Ecto neural progenitor cell (in vitro differentiated cells): Measurements from ENCODE around the gene GALM.
"Not testable (repeated sequence)": the region's sequence is repeated elsewhere in the genome, so short reads cannot be mapped to it uniquely, and the experiment has no call there.

Source experiments
- DNase-seq: peaks from one replicate; pipeline ENCODE4 v3.0.0-alpha.2; 2018; ENCODE audit warnings: low spot score

Gene GALM

GRCh38 chr2:38650012-38650411 lies 15.9 kb upstream of the GALM start:
- no peak for DNase-seq

GRCh38 chr2:38650717-38651116 lies 15.2 kb upstream of the GALM start:
- no peak for DNase-seq

DNA sequence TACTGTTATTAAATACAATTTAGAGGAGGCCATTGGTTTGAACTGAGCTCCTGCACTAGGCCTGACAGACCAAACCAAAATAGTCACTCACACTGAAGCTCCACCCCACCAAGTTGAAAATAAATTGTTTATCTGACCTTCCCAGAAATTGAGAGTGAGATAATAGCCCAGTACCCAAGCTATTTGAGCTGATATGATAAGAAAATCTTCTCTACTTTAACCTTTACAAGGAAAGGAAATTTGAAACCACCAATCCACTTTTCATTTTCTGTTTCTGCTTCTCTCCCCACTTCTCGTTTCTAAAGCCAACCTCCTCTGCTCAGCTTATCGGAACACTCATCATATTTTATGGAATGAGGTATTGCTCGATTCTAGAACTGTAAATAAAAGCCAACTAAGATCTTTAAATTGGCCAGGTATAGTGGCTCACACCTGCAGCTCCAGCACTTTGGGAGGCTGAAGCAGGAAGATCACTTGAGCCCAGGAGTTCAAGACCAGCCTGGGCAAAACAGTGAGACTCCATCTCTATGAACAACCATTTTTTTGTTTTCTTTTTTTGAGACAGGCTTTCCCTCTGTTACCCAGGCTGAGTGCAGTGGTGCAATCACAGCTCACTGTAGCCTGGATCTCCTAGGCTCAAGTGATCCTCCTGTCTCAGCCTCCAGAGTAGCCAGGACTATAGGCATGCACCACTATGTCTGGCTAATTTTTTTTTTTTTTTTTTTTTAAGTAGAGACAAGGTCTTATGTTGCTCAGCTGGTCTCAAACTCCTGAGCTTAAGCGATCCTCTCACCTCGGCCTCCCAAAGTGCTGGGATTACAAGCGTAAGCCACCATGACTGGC lies 13.3 kb upstream of the GALM start:
- no peak for DNase-seq

- DNase-seq, result no peak
These were observed 12.6 kb upstream of the GALM start for GRCh38 chr2:38653380-38653714.

DNA sequence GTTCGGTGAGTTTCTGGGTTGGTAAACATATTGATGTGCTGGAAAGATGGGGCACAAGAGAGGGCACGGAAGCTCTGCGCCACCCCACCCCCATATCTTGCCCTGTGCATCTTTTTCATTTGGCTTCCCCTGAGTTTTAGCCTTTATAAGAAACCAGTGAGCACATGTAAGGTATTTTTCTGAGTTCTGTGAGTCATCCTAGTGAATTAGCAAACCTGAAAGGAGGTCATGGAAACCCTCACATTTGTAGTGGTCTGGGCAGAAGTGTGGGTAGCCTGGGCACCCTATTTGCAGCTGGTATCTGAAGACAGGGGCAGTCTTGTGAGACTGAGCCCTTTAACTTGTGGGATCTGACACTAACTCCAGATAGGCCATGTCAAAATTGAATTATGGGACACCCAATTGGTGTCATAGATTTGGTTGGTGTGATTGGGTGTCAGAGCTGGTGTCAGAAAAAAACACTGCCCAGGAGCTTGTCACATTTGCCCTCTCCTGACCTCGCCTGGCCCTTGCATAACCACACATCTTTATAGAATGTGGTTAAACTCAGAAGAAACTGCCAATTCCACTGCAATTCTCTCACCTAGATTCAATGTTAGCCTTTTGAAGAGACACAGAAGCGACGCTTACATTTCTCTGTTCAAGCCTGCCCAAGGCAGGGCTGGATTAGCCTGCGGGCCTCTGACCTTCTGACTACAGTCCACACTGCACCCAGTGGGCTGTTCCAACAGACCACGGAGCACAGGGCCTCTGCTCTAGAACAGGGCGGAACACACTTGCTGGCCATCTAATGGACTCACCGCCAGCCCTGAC lies 12.0 kb upstream of the GALM start:
- no peak for DNase-seq

- no peak for DNase-seq
These were observed 11.2 kb upstream of the GALM start for GRCh38 chr2:38654528-38655381.

- no peak for DNase-seq
These were observed 10.5 kb upstream of the GALM start for GRCh38 chr2:38655441-38655840.

GRCh38 chr2:38656866-38657480 lies 8.9 kb upstream of the GALM start:
- no peak for DNase-seq

DNA sequence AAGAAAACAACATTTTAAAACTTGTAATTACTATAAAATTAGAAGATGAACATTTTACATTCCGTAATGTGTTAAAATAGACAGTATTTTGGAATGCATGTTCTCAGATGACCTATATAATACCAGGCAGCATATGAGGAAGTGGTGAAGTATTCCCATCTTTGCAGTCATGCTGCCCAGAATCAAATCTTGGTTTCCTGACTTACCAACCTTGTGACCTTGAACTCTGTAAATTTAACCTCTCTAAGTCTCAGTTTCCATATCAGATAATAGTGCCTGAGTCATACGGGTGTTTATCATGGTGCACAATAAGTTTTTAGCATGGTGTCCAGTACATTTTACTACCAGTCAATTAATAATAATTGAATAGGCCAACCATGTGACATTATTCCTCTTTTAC lies 7.3 kb upstream of the GALM start:
- DNase-seq, result no peak

- DNase-seq, result no peak
These were observed 6.8 kb upstream of the GALM start for GRCh38 chr2:38659115-38659514.

GRCh38 chr2:38660282-38660681 lies 5.6 kb upstream of the GALM start:
- DNase-seq, result no peak

DNA sequence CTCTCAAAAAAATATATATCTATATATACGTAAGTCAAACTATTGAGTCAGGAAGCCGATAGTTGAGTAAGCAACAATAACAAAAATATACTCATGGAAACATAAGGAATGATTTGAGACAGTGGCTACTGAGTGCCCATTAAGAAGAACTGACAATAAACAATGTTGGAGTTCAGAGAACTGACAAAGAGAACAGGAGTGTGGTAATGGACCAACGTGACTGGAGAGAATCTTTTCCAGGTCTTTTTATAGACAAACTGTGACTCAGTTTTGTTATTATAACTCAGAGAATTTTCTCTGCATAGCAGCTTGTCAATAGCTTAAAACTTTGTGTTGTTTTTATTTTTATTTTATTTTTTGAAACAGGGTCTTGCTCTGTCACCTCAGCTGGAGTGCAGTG lies 4.6 kb upstream of the GALM start:
- no peak for DNase-seq

DNA sequence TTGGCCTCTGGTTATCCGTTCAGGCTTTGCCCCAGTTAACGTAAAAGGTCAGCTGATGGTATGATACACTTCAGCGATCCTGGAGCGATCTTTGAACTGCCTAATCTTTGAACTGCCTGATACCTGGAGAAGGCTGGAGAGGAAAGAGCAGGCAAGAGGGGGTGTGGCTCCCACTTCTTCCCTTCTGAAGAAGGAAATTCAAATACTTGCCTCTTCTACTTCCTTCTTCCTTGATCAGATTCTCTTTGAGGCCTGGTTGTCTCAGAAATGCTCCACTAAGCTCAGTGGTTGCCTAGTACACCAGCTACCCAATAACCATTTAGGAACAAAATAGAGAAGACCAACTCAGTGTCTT lies 619 bp downstream of the GALM start:
- DNase-seq, result no peak

DNA sequence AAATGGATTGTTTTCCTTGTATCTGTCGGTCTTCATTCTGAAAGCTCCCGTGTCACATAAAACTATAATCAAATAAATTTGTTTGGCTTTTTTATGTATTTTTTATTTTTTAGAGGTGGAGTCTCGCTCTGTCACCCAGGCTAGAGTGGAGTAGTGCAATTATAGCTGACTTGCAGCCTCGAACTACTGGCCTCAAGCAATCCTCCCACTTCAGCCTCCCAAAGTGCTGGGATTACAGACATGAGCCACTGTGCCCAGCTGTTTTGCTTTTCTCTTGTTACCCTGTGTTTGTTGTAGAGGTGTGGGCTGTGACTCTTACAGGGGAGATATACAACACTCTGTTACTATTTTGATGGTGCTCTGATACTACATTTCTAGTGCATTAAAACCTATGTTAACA lies 2.2 kb downstream of the GALM start:
- DNase-seq, result no peak

GRCh38 chr2:38668779-38669479 lies 3.0 kb downstream of the GALM start:
- DNase-seq, result no peak

DNA sequence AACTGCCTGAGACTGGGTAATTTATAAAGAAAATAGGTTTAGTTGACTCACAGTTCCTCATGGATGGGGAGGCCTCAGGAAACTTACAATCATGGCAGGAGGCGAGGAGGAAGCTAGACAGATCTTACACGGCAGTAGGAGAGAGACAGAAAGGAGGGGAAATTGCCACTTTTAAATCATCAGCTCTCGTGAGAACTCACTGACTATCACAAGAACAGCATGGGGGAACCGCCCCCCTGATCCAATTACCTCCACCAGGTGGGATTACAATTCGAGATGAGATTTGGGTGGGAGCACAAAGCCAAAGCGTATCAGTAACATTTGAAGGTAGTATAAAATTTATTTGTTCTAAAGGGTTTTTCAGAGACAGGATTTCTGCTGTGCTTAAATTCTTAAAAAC lies 5.4 kb downstream of the GALM start:
- no peak for DNase-seq

GRCh38 chr2:38671946-38672345 lies 6.0 kb downstream of the GALM start:
- DNase-seq, result no peak

DNA sequence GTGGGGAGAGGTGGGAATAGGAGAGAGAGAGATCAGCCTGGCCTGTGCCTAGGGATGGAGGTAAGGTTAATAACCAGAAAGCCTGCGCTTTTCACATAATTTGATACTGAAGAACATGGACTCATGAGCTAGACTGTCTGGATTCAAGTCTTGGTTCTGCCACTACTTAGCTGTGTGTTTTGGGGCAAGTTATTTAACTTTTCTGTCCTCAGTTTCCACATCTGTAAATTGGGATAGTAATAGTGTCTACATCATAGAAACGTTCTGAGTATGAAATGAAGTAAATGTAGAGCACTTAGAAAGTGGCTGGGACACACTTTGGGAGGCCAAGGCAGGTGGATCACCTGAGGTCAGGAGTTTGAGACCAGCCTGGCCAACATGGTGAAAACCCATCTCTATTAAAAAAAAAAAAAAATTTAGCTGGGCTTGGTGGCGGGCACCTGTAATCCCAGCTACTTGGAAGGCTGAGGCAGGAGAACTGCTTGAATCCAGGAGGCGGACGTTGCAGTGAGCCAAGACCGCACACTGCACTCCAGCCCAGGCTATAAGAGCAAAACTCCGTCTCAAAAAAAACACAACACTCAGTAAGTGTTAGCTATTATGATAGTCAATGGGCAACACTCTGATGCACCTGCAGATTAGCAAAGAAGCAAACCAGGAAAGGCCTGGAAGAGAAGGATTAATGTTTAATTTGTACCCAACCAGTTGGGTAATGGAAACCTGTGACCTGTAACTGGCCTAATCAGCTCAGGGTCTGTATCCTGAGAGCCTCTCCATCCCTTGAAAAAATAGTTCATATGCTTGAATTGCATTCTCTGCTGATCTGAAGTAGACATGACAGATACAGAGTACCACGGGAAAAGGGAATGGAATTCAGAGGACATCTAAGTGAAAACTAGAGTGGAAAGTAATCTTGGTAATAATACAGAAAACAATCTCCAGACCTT lies 6.8 kb downstream of the GALM start:
- DNase-seq, result no peak

DNA sequence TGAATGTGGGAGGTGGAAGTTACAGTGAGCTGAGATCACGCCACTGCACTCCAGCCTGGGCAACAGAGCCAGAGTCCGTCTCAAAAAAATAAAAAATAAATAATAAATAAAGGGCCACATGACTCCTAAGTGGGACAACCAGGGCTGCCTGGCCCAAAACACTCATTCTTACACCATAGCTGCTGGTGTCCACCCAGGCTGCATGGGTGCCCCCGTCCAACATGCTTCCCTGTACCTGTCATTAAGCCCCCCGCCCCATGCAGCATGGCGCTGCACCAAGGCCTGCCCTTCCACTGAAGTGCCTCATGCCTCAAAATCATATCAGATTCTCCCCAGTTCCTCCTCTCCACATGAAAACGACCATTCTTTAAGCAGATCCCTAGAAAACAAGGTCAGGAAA lies 10.8 kb downstream of the GALM start:
- DNase-seq, result no peak

- not testable (repeated sequence) for DNase-seq
These were observed 15.0 kb downstream of the GALM start for GRCh38 chr2:38680868-38681267.
